Heart right ventricle (tissue), 16 donors: ENCODE data around the gene CNTFR. TPM values are rescaled to one million over a fixed set of nuclear protein-coding genes. Genes with fewer than 3 reads are reported as not detected.

Experiments
- ATAC-seq, 8 donors: fragments of 200-7000 bp; cut with Tn5 transposase; one replicate each; pipeline ENCODE4 v1.9.1; 2020; ENCODE audit warnings: mild to moderate bottlenecking in 8 of 8, moderate library complexity in 8 of 8, moderate number of reproducible peaks in 1 of 8
- DNase-seq, 2 donors: peaks; one replicate each; pipeline ENCODE4 v3.0.0-alpha.2; 2020
- H3K27ac ChIP-seq, 10 donors: fragments of 200-600 bp; sonication (generic) in 2 of 10; one replicate each; pipeline versions ENCODE4 v1.5.0 to v1.8.0; 2020 to 2022; ENCODE audit warnings: mild to moderate bottlenecking in 3 of 10
- H3K27me3 ChIP-seq, 7 donors: fragments of 200-600 bp; one replicate each; pipeline ENCODE4 v1.8.0; 2021 to 2022; ENCODE audit warnings: mild to moderate bottlenecking in 2 of 7
- H3K36me3 ChIP-seq, 9 donors: fragments of 200-600 bp; sonication (generic) in 1 of 9; one replicate each; pipeline versions ENCODE4 v1.5.0 to v1.8.0; 2020 to 2022; ENCODE audit warnings: mild to moderate bottlenecking in 2 of 9
- H3K4me1 ChIP-seq, 9 donors: fragments of 200-600 bp; sonication (generic) in 1 of 9; one replicate each; pipeline versions ENCODE4 v1.5.0 to v1.8.0; 2020 to 2022; ENCODE audit warnings: mild to moderate bottlenecking in 4 of 9
- H3K4me3 ChIP-seq, 10 donors: fragments of 200-600 bp; sonication (generic) in 2 of 10; one replicate each; pipeline versions ENCODE4 v1.5.0 to v1.8.0; 2020 to 2022; ENCODE audit warnings: mild to moderate bottlenecking in 7 of 10, moderate library complexity in 2 of 10
- H3K9me3 ChIP-seq, 11 donors: fragments of 200-600 bp in 10 of 11; sonication (generic) in 2 of 11; one replicate each; pipeline versions ENCODE4 v1.5.0 to v1.8.0; 2013 to 2022; ENCODE audit warnings: mild to moderate bottlenecking in 2 of 11, control low read depth in 1 of 11, moderate library complexity in 1 of 11
- CTCF ChIP-seq, 9 donors: fragments of 200-600 bp; sonication (generic) in 2 of 9; IDR thresholded peaks; one replicate each; pipeline versions ENCODE4 v1.5.0 to v1.8.0; 2021 to 2022; ENCODE audit warnings: antibody characterized with exemption in 9 of 9, mild to moderate bottlenecking in 5 of 9, moderate library complexity in 1 of 9
- WGBS, 2 donors: extraction: QIAGEN DNeasy Blood & Tissue Kit; methylation state at CpG; one replicate each; pipeline ENCODE4 v1.1.7; 2013; ENCODE audit warnings: inconsistent platforms in 1 of 2; 5-methylcytosine and 5-hydroxymethylcytosine counted together
- intact Hi-C, 10 donors: fragments of 100-400 bp; cut with DNase I; formaldehyde crosslinking; loops; one replicate each; pipeline versions ENCODE4 v1.11.1 to v1.14.2; 2022
- polyA plus RNA-seq, 2 donors: library from polyadenylated mRNA; stranded (reverse); fragments of 200-250 nt; gene quantifications; one replicate each; pipeline ENCODE4 v1.2.3, GENCODE V29; 2013
- total RNA-seq, 10 donors: library from RNA; stranded (reverse); fragmentation: NEBNext Ultra II Directional in 3 of 10; extraction: Animal tissue kit (Norgen Biotek cat#: 25700) in 3 of 10; gene quantifications; one replicate each; pipeline versions ENCODE4 v1.2.1 to v1.2.4, GENCODE V29; 2021 to 2023
- donor health status: Arrhythmogenic right ventricular cardiomyopathy.
- donor health status: ischemic (EF 13 %, LVEDD 7.1; RV severe dilation, severe dysfunction).
- donor health status: healthy with polysubstance abuse.
- donor health status: DM: no; HTN: yes; CAD: no.
- donor health status: DM: no; HTN: no; CAD: no.
- donor health status: ischemic (EF 25% LVEDD 6.9; RV normal size, moderate dysfunction).
- donor health status: ischemic (EF 25% LVEDD 5.7; RV mildly dilated, moderate dysfunction).
- donor health status: healthy.
- donor health status: DM: yes; HTN: yes; CAD: no.
- donor health status: Ischemic cardiomyopathy.
- donor health status: ischemic (EF 35%, LVEDD 5.7; RV mildly dilated, moderate dysfunction).
- donor health status: nonischemic (EF 11% LVEDD 7.7; RV severe dilation, severe dysfunction).
- donor health status: DM: yes; HTN: yes; CAD: no.
- donor health status: PGD.
- donor health status: ischemic (EF 29% LVEDD 5.4; RV normal size, mild dysfunction).
- donor health status: nonischemic (EF 23%, LVEDD 6.1; RV moderate dilation, normal function).

CNTFR gene
- total and polyA plus RNA-seq, 12 donors: 0.76 to 6.2 (median 2.9) TPM

GRCh38 chr9:34520505-34521385, 68.8 kb downstream of the CNTFR start:
- TF ChIP-seq CTCF (IDR thresholded peaks at IDR 0.05): no peak
- Histone ChIP-seq H3K27ac (no peak overlapping the region), H3K4me1 (peaks cover 0 to 10% (median 8%) of the 10 kb centered on the region in 9 donors), H3K4me3 (no peak overlapping the region), H3K9me3 (no peaks in the 10 kb centered on the region), H3K36me3 (no peaks in the 10 kb centered on the region), H3K27me3 (peaks cover 0 to 25% (median 0%) of the 10 kb centered on the region in 7 donors)
- ATAC-seq (no peak), DNase-seq (no peak)
- intact Hi-C loops: no loop called here
- 93 to 96% methylated on average over 6 of the region's 6 CpGs for WGBS, 2 donors

GRCh38 chr9:34520096-34520495, 69.4 kb downstream of the CNTFR start:
- ATAC-seq (no peak), DNase-seq (no peak)
- Histone ChIP-seq H3K9me3 (no peaks in the 10 kb centered on the region), H3K27ac (no peak overlapping the region), H3K4me1 (peaks cover 0 to 10% (median 8%) of the 10 kb centered on the region in 9 donors), H3K4me3 (no peak overlapping the region), H3K36me3 (no peaks in the 10 kb centered on the region), H3K27me3 (peaks cover 0 to 25% (median 0%) of the 10 kb centered on the region in 7 donors)
- intact Hi-C loops: no loop called here
- WGBS, 2 donors: 91 to 92% methylated on average over 6 of the region's 6 CpGs
- no peak for TF ChIP-seq CTCF (IDR thresholded peaks at IDR 0.05)

- no peak overlapping the region for H3K27ac ChIP-seq
- peaks cover 0 to 20% (median 0%) of the 10 kb centered on the region in 7 donors for H3K27me3 ChIP-seq
- 89 to 92% methylated on average over 2 of the region's 2 CpGs for WGBS, 2 donors
- no peak for TF ChIP-seq CTCF (IDR thresholded peaks at IDR 0.05)
- DNase-seq (no peak), ATAC-seq (no peak)
- H3K36me3 ChIP-seq: no peaks in the 10 kb centered on the region
- H3K4me3 ChIP-seq: no peak overlapping the region
- peaks cover 0 to 10% (median 8%) of the 10 kb centered on the region in 9 donors for H3K4me1 ChIP-seq
- no peaks in the 10 kb centered on the region for H3K9me3 ChIP-seq
- intact Hi-C loops: no loop called here
Measured at GRCh38 chr9:34519321-34520020, 70.1 kb downstream of the CNTFR start.

GRCh38 chr9:34518896-34519295, 70.6 kb downstream of the CNTFR start:
- Histone ChIP-seq H3K36me3 (no peaks in the 10 kb centered on the region), H3K4me3 (no peak overlapping the region), H3K9me3 (no peaks in the 10 kb centered on the region), H3K4me1 (peaks cover 0 to 10% (median 8%) of the 10 kb centered on the region in 9 donors), H3K27me3 (peaks cover 0 to 15% (median 0%) of the 10 kb centered on the region in 7 donors), H3K27ac (no peak overlapping the region)
- no peak for DNase-seq
- TF ChIP-seq CTCF (IDR thresholded peaks at IDR 0.05): no peak
- no peak for ATAC-seq
- 83 to 91% methylated on average over 2 of the region's 2 CpGs for WGBS, 2 donors
- intact Hi-C loops: no loop called here
